Upper lobe of right lung (tissue), 1 donor: ENCODE measurements around the gene PCDHB5. TPM values are rescaled to one million over a fixed set of nuclear protein-coding genes. Genes with fewer than 3 reads are reported as not detected.
"Not testable (repeated sequence)": the region's sequence is repeated elsewhere in the genome, so short reads cannot be mapped to it uniquely, and the experiment has no call there.

Experiments
- ATAC-seq: fragments of 200-7000 bp; cut with Tn5 transposase; one replicate; pipeline ENCODE4 v1.9.1; 2020; ENCODE audit warnings: mild to moderate bottlenecking, moderate library complexity
- DNase-seq: peaks from one replicate; pipeline ENCODE4 v3.0.0-alpha.2; 2020
- H3K27ac ChIP-seq: fragments of 200-600 bp; one replicate; pipeline ENCODE4 v1.8.0; 2022
- H3K27me3 ChIP-seq: fragments of 200-600 bp; one replicate; pipeline ENCODE4 v1.8.0; 2022; ENCODE audit warnings: mild to moderate bottlenecking
- H3K36me3 ChIP-seq: fragments of 200-600 bp; one replicate; pipeline ENCODE4 v1.8.0; 2022
- H3K4me1 ChIP-seq: fragments of 200-600 bp; one replicate; pipeline ENCODE4 v1.8.0; 2022
- H3K4me3 ChIP-seq: fragments of 200-600 bp; one replicate; pipeline ENCODE4 v1.8.0; 2022; ENCODE audit warnings: mild to moderate bottlenecking
- H3K9me3 ChIP-seq: fragments of 200-600 bp; one replicate; pipeline ENCODE4 v1.8.0; 2022
- CTCF ChIP-seq: fragments of 200-600 bp; IDR thresholded peaks from one replicate; pipeline ENCODE4 v1.8.0; 2022; ENCODE audit warnings: antibody characterized with exemption
- intact Hi-C: fragments of 100-400 bp; cut with DNase I; formaldehyde crosslinking; loops from one replicate; pipeline ENCODE4 v1.11.0; 2022
- total RNA-seq: library from RNA; stranded (reverse); fragmentation: NEBNext Ultra II Directional; extraction: Animal tissue kit (Norgen Biotek cat#: 25700); gene quantifications from one replicate; pipeline ENCODE4 v1.2.1, GENCODE V29; 2021
- donor health status: DM: no; HTN: yes; CAD: no; lungs with severe emphysema.

Gene PCDHB5
- total RNA-seq, 1 donor from 2014 or later = 2.3 TPM

- H3K27me3 ChIP-seq = no peaks in the 10 kb centered on the region
- peak overlapping the region; percentile 27 for H3K4me3 ChIP-seq
- H3K27ac ChIP-seq = no peak overlapping the region
- DNase-seq = no peak
- peaks cover 11% of the 10 kb centered on the region for H3K9me3 ChIP-seq
- TF ChIP-seq CTCF = no peak
- H3K4me1 ChIP-seq = no peaks in the 10 kb centered on the region
- intact Hi-C loops = no loop called here
- no peak for ATAC-seq
- no peaks in the 10 kb centered on the region for H3K36me3 ChIP-seq
Observed at GRCh38 chr5:141101059-141101458, 33.9 kb upstream of the PCDHB5 start.

GRCh38 chr5:141102070-141102469 lies 32.9 kb upstream of the PCDHB5 start:
- H3K4me3 ChIP-seq, ATAC-seq, H3K27me3 ChIP-seq, DNase-seq, intact Hi-C loops, H3K36me3 ChIP-seq, H3K4me1 ChIP-seq, H3K27ac ChIP-seq: not testable (repeated sequence)
- peaks cover 11% of the 10 kb centered on the region for H3K9me3 ChIP-seq

GRCh38 chr5:141102471-141102870 lies 32.5 kb upstream of the PCDHB5 start:
- intact Hi-C loops, ATAC-seq, H3K4me1 ChIP-seq, H3K27ac ChIP-seq, DNase-seq, H3K27me3 ChIP-seq, H3K4me3 ChIP-seq, H3K36me3 ChIP-seq: not testable (repeated sequence)
- peaks cover 11% of the 10 kb centered on the region for H3K9me3 ChIP-seq

GRCh38 chr5:141105350-141105749 lies 29.7 kb upstream of the PCDHB5 start:
- no peak for TF ChIP-seq CTCF
- H3K4me3 ChIP-seq = no peak overlapping the region
- no peak overlapping the region for H3K27ac ChIP-seq
- H3K36me3 ChIP-seq = no peaks in the 10 kb centered on the region
- ATAC-seq (no peak), DNase-seq (no peak)
- intact Hi-C loops = no loop called here
- no peaks in the 10 kb centered on the region for H3K27me3 ChIP-seq
- H3K4me1 ChIP-seq = no peaks in the 10 kb centered on the region
- peaks cover 11% of the 10 kb centered on the region for H3K9me3 ChIP-seq

GRCh38 chr5:141119250-141119649 lies 15.8 kb upstream of the PCDHB5 start:
- no peak for TF ChIP-seq CTCF
- ATAC-seq (no peak), DNase-seq (no peak)
- no peaks in the 10 kb centered on the region for H3K27me3 ChIP-seq
- no peak overlapping the region for H3K4me3 ChIP-seq
- H3K27ac ChIP-seq = no peak overlapping the region
- H3K36me3 ChIP-seq = no peaks in the 10 kb centered on the region
- intact Hi-C loops = no loop called here
- H3K9me3 ChIP-seq = peaks cover 19% of the 10 kb centered on the region
- no peaks in the 10 kb centered on the region for H3K4me1 ChIP-seq

GRCh38 chr5:141121563-141121962 lies 13.4 kb upstream of the PCDHB5 start, which contains the start of gene PCDHB4:
TSS of gene PCDHB4 (plus strand) at chr5:141121818. CDS start at chr5:141121999, 181 bp downstream.
- H3K9me3 ChIP-seq = peaks cover 8% of the 10 kb centered on the region
- peak within 1 kb of the TSS; percentile 26 for H3K4me3 ChIP-seq
- no peak for ATAC-seq
- H3K4me1 ChIP-seq = no peaks in the 10 kb centered on the region
- intact Hi-C loops = no loop called here
- no peaks in the 10 kb centered on the region for H3K36me3 ChIP-seq
- H3K27ac ChIP-seq = no peak within 1 kb of the TSS
- H3K27me3 ChIP-seq = no peaks in the 10 kb centered on the region
- TF ChIP-seq CTCF = peak; percentile 34
- peak; percentile 12 for DNase-seq

GRCh38 chr5:141121985-141122384 lies 13.0 kb upstream of the PCDHB5 start:
- DNase-seq (peak; percentile 15), ATAC-seq (no peak)
- peaks cover 8% of the 10 kb centered on the region for H3K9me3 ChIP-seq
- H3K36me3 ChIP-seq = no peaks in the 10 kb centered on the region
- peak overlapping the region; percentile 26 for H3K4me3 ChIP-seq
- H3K27ac ChIP-seq = no peak overlapping the region
- H3K27me3 ChIP-seq = no peaks in the 10 kb centered on the region
- TF ChIP-seq CTCF = no peak
- H3K4me1 ChIP-seq = no peaks in the 10 kb centered on the region
- intact Hi-C loops = no loop called here

GRCh38 chr5:141123396-141124135 lies 11.4 kb upstream of the PCDHB5 start:
- ATAC-seq, H3K4me3 ChIP-seq, H3K27ac ChIP-seq, H3K27me3 ChIP-seq, H3K36me3 ChIP-seq, H3K4me1 ChIP-seq, H3K9me3 ChIP-seq, intact Hi-C loops: not testable (repeated sequence)
- DNase-seq = peak; percentile 57
